ENCODE results near the gene CLDN14. TPM values are rescaled to one million over a fixed set of nuclear protein-coding genes. Genes with fewer than 3 reads are reported as not detected.

The CLDN14 gene
- total and polyA plus RNA-seq, 12 donors = 0.06 TPM; not detected in 11

- Histone ChIP-seq H3K9me3 (no peaks in the 10 kb centered on the region), H3K27me3 (no peaks in the 10 kb centered on the region), H3K4me1 (no peaks in the 10 kb centered on the region), H3K36me3 (no peaks in the 10 kb centered on the region), H3K4me3 (no peak overlapping the region), H3K27ac (no peak overlapping the region)
- DNase-seq (no peak), ATAC-seq (no peak)
- no peak for TF ChIP-seq CTCF (IDR thresholded peaks at IDR 0.05)
- intact Hi-C loops (cut with DNase I) = no loop called here
- 93 to 95% methylated on average over 10 of the region's 10 CpGs for WGBS, 2 donors
These were observed 3.2 kb upstream of the CLDN14 start for GRCh38 chr21:36483095-36483494.

GRCh38 chr21:36482673-36483072 lies 2.8 kb upstream of the CLDN14 start:
- no peak overlapping the region for H3K27ac ChIP-seq
- no peak overlapping the region for H3K4me3 ChIP-seq
- no peaks in the 10 kb centered on the region for H3K9me3 ChIP-seq
- no peak for DNase-seq
- H3K36me3 ChIP-seq = no peaks in the 10 kb centered on the region
- H3K4me1 ChIP-seq = peaks cover 0 to 2% (median 0%) of the 10 kb centered on the region in 9 donors
- WGBS, 2 donors = 92 to 94% methylated on average over 4 of the region's 4 CpGs
- H3K27me3 ChIP-seq = no peaks in the 10 kb centered on the region
- no peak for TF ChIP-seq CTCF (IDR thresholded peaks at IDR 0.05)
- no peak for ATAC-seq
- intact Hi-C loops (cut with DNase I) = no loop called here

GRCh38 chr21:36482181-36482580 lies 2.3 kb upstream of the CLDN14 start:
- H3K4me3 ChIP-seq = no peak overlapping the region
- TF ChIP-seq CTCF (IDR thresholded peaks at IDR 0.05) = no peak
- WGBS, 2 donors = 74% methylated on average over 4 of the region's 4 CpGs
- no peak for DNase-seq
- H3K27ac ChIP-seq = no peak overlapping the region
- H3K4me1 ChIP-seq = peaks cover 0 to 5% (median 0%) of the 10 kb centered on the region in 9 donors
- ATAC-seq = no peak
- H3K9me3 ChIP-seq = no peaks in the 10 kb centered on the region
- no peaks in the 10 kb centered on the region for H3K27me3 ChIP-seq
- intact Hi-C loops (cut with DNase I) = no loop called here
- H3K36me3 ChIP-seq = no peaks in the 10 kb centered on the region

- ATAC-seq (no peak), DNase-seq (no peak)
- Histone ChIP-seq H3K27me3 (no peaks in the 10 kb centered on the region), H3K9me3 (no peaks in the 10 kb centered on the region), H3K36me3 (no peaks in the 10 kb centered on the region), H3K4me3 (no peak overlapping the region), H3K4me1 (peaks cover 0 to 8% (median 0%) of the 10 kb centered on the region in 9 donors), H3K27ac (no peak overlapping the region)
- 84 to 92% methylated on average over 5 of the region's 5 CpGs for WGBS, 2 donors
- intact Hi-C loops (cut with DNase I) = no loop called here
- no peak for TF ChIP-seq CTCF (IDR thresholded peaks at IDR 0.05)
These were observed 1.7 kb upstream of the CLDN14 start for GRCh38 chr21:36481639-36482038.
